Skeletal muscle cell (primary cell): ENCODE measurements around the gene ATP13A2.

Experiments used
- DNase-seq: peaks from one replicate; pipeline ENCODE4 v3.0.0-alpha.2; 2010; ENCODE audit warnings: low read depth
- H3K4me3 ChIP-seq: 2 replicates; pipeline ENCODE4 v1.5.1; 2011; ENCODE audit warnings: low read depth, mild to moderate bottlenecking, control low read depth, low read length, moderate library complexity

ATP13A2 gene

DNA sequence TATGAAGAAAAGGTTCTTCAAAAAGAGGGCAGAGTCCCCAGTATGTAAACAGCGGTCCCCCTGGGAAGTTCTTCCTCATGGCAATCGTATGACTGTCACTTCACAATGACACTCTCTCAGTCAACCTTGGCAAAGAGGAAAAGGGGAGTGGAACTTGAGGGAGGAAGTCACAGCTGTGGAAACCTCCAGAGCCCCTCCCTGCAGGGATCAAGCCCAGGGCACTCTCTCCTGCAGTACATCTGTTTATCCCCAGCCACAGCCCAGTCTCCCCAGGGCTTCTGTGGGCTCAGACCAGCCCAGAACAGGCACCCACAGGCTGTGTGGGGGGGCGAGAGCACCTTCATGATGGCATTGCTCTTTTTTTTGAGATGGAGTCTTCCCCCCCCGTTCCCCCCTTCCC is 2.0 kb downstream of the ATP13A2 start:
- H3K4me3 ChIP-seq = no peak overlapping the region
- no peak for DNase-seq

DNA sequence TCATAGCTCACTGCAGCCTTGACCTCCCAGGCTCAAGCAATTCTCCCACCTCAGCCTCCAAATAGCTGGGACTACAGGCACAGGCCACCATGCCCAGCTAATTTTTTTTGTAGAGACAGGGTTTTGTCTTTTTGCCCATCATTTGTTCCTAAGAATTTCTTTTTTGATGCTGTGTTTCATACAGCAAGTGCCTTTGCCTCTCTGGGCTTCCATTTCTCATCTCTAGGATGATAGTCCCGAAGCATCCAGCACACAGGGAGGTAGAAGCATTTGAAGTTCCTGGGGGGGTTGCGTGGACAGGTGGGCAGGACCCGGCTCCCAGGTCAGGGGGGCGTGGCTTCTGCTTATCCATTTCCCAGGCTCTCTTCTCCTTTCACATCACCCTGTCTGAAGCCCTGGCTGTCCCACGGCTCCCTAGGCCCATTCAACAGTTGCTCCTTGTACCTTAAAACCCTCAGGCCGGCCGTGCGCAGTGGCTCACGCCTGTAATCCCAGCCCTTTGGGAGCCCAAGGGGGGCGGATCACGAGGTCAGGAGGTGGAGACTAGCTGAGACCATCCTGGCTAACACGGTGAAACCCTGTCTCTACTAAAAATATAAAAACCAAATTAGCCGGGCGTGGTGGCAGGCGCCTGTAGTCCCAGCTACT is 3.4 kb downstream of the ATP13A2 start:
- no peak overlapping the region for H3K4me3 ChIP-seq
- no peak for DNase-seq

GRCh38 chr1:17007121-17007520 is 4.6 kb downstream of the ATP13A2 start:
- DNase-seq = no peak
- no peak overlapping the region for H3K4me3 ChIP-seq

DNA sequence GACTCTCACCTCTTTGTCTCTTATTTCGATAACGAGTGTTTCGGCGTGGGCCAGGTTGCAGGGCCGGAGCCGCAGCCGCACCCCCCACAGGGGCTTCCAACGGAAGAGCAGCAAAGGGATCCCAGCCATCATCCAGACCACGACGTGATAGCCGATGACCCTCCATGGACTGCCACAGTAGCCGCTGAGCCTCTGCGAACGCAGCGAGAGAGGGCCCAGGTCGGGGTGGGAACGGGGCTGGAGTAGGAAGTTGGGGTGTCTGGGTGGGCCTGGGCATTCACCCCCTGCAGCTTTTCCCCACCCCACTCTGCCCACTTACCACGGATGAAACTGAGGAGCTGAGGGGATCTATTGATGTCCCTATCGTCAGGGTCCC is 6.4 kb downstream of the ATP13A2 start:
- no peak for DNase-seq
- H3K4me3 ChIP-seq = no peak overlapping the region

GRCh38 chr1:17004466-17005364 is 7.0 kb downstream of the ATP13A2 start:
- H3K4me3 ChIP-seq = no peak overlapping the region
- no peak for DNase-seq

GRCh38 chr1:17002524-17002902 is 9.2 kb downstream of the ATP13A2 start:
- no peak overlapping the region for H3K4me3 ChIP-seq
- no peak for DNase-seq

GRCh38 chr1:17001760-17002523 is 9.8 kb downstream of the ATP13A2 start:
- DNase-seq = no peak
- no peak overlapping the region for H3K4me3 ChIP-seq

GRCh38 chr1:16999863-17000262 is 11.9 kb downstream of the ATP13A2 start:
- no peak overlapping the region for H3K4me3 ChIP-seq
- no peak for DNase-seq

GRCh38 chr1:16998589-16998988 is 13.1 kb downstream of the ATP13A2 start:
- no peak overlapping the region for H3K4me3 ChIP-seq
- no peak for DNase-seq

GRCh38 chr1:16996845-16997244 is 14.9 kb downstream of the ATP13A2 start:
- DNase-seq = no peak
- no peak overlapping the region for H3K4me3 ChIP-seq

DNA sequence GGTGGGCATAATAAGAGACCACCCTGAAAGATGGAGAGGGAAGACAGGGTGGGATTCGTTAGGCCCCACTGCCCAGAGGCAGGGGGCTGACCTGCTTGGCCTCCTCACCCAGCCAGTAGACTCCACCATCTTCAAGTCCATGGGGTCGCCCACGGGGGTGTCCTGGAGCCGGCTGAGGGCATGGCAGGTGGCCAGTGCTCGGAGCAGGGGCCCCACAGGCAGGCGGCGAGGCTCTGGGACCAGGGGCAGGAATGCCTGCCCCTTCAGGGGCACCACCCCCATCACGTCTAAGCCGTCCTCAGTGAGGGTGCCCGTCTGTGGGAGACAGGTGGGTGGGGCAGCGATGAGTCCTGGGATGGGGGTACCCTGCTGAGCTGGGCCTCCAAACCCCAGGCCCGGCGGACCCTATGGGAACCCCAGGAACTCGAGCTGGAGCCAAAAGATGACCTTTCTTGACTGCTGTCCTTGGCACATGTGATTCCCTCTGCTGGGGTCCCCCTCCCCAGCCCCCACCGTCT is 18.1 kb downstream of the ATP13A2 start:
- no peak for DNase-seq
- no peak overlapping the region for H3K4me3 ChIP-seq

- no peak for DNase-seq
- no peak overlapping the region for H3K4me3 ChIP-seq
Measured at GRCh38 chr1:16992675-16993074, 19.1 kb downstream of the ATP13A2 start.

DNA sequence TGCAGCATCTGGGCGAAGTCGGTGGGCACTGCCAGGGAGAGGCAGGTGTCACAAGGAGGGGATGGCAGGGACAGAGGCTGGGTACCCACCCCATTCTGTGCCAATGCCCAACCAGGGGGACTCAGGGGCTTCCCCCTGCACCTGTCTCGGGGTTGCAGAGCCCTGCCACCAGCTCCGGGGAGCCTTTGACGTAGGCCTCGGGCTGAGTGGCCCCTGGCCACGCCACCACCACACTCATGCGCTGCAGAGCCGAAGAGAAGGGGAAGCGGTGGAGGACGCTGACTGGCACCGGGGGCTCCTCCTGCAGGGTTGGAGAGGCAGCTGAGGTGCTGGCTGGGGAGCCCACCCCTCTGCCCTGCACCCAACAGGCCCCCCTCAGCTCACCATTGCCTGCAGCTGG is 19.6 kb downstream of the ATP13A2 start:
- DNase-seq = no peak
- H3K4me3 ChIP-seq = no peak overlapping the region

DNA sequence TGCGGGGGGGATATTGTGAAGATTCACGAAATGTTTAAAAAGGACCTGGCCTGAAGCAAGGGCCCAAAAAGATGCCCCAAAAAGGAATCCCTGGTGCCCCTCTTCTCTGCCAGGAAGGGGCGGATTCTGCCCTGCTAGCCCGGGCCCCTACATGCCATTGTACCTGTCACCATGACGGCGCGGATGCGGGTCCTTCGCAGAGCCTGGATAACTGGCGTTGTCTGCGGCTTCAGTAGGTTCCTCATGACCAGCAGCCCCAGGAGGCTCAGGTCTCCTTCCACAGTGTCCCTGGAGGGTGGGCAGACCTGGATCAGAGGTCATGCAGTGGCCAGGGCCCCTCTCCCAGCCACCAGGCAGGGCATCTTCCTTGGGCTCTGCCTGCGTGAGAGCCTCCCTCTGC is 20.2 kb downstream of the ATP13A2 start:
- no peak for DNase-seq

DNA sequence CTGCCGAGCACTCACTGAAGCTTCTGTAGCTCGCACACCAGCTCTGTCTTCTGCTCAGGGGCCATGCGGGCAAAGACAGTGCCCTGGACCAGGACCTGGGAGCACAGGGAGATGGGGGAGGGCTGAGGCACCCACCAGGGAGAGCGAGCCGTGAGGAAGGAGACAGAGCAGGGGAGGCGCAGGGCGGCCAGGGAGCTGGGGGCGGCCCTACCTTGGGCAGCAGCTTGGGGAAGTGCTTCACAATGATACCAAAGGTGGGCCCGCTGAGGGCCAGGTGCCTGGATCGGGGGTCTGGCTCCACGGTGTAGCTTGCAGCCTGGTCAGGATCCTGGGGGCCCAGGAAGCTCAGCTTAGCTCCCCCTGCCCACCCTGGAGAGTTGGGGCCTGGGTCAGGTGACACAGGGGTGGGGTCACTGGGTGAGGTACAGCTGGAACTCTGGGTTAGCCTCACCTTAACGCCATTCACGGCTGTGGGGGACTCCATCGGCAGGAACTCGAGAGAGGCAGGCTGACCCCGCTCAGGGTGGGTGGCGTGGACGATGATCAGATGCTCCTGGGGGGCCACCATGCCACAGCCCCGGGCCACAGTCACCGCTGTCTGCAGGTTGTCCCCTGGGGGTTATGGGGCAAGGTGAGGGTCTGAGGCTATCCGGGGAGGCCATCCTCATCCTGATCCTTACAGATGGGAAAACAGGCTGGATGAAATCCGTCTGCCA is 21.9 kb downstream of the ATP13A2 start:
- no peak for DNase-seq
- no peak overlapping the region for H3K4me3 ChIP-seq

More for the DNA sequence above, 20.2 kb downstream of the ATP13A2 start:
- no peak overlapping the region for H3K4me3 ChIP-seq

DNA sequence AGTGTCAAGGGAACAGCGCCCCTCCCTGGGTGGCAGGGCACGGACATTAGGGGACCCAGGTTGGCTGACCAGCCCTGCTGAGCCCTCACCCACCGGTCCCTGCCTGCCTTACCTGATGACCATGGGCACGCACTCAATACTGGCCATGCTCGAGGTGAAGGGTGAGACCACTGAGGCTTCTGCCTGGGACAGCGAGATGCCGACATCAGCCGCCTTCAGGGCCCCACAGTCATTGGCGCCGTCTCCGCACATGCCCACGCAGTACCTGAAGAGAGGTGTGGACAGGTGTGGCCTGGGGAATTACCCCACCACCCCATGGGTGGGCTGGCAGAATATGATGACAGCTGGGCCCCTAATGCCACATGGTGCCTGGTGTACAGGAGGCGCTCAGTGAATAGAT is 23.5 kb downstream of the ATP13A2 start:
- no peak overlapping the region for H3K4me3 ChIP-seq
- DNase-seq = no peak

- H3K4me3 ChIP-seq = no peak overlapping the region
- no peak for DNase-seq
Measured at GRCh38 chr1:16986962-16987361, 24.8 kb downstream of the ATP13A2 start.

DNA sequence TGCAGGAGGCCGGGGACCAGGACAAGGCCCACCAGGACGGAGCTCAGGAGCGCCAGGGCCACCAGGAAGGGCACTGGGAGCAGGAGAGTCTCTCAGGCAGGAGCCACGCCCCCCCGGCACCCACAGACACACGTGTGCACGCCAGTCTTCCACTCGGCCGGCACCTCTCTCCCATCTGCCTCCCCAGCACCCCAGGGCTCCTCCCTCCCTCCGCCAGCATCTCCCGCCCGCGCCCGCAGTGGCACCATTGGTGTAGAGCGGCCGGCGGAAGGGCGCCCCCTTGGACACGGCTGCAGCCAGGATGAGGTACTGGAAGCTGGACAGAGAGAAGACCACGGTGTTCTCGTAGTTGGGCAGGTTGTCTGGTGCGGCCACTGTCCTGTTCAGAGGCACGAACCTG is 25.2 kb downstream of the ATP13A2 start:
- DNase-seq = no peak
- H3K4me3 ChIP-seq = no peak overlapping the region

DNA sequence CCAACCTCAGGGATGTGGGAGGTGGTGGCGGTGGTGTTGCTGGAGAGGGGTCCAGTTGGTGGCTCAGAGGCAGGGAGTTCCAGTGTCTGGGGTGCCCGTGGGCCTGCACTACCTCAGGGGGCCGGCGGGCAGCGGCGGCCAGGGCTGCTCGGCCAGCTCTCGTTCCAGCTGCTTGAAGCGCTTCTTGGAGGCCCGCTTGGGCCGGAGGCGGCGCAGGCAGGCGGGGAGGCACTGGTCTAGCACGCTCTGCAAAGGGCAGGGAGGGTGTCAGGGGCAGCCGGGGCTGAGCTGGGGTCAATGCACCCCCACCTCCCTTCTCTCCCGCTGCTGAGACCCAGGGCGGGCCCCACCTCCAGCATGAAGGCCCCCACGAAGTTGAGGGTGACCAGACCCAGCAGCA is 25.6 kb downstream of the ATP13A2 start:
- H3K4me3 ChIP-seq = no peak overlapping the region
- no peak for DNase-seq

DNA sequence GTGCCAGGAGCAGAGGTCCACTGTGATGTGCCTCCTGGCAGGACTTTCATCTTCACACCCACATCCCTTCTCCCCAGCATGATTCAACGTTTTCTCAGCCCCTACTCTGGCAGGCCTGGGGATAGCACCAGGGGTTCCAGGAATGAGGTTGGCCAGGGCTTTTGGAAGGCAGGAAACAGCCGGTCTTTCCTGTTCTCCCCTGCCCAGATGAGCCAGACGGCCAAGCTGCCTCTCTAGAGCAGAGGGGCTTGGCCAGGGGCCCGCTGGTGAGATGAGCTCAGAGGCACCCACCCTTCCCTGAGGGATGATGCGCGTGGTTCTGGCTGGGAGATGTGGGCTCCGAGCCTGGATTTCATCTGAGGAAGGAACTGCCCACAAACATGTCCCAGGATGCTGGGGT is 27.0 kb downstream of the ATP13A2 start:
- peak; percentile 81 for DNase-seq
- no peak overlapping the region for H3K4me3 ChIP-seq
